Umbilical cord (tissue), 2 donors: Measurements from ENCODE around the gene CCDC28B. TPM values are rescaled to one million over a fixed set of nuclear protein-coding genes. Genes with fewer than 3 reads are reported as not detected.
"Not testable (repeated sequence)": the region's sequence is repeated elsewhere in the genome, so short reads cannot be mapped to it uniquely, and the experiment has no call there.

Experiments used
- DNase-seq: peaks from one replicate; pipeline ENCODE4 v3.0.0-alpha.2; 2015; ENCODE audit warnings: low spot score
- total RNA-seq: library from RNA; depleted of rRNA; stranded (reverse); fragments of >200 nt; gene quantifications from one replicate; pipeline ENCODE4 v1.2.3, GENCODE V29; 2014; ENCODE audit warnings: low replicate concordance; ENCODE audit not compliant: insufficient read depth

The CCDC28B gene
- total RNA-seq: 7.2 TPM

- peak; percentile 87 for DNase-seq
These were observed at the start of gene CCDC28B for GRCh38 chr1:32200226-32201010. TSS of gene CCDC28B (plus strand) at chr1:32200595. CDS start at chr1:32201936, 1,341 bp downstream.

- DNase-seq: no peak
These were observed 49.5 kb upstream of the CCDC28B start for GRCh38 chr1:32150847-32151246.

- DNase-seq: peak; percentile 95
These were observed 49.0 kb upstream of the CCDC28B start for GRCh38 chr1:32151319-32151787.

GRCh38 chr1:32159189-32159588, 41.2 kb upstream of the CCDC28B start:
- DNase-seq: no peak

- no peak for DNase-seq
These were observed 37.0 kb upstream of the CCDC28B start for GRCh38 chr1:32163405-32163804.

GRCh38 chr1:32165633-32166032, 34.8 kb upstream of the CCDC28B start:
- DNase-seq: not testable (repeated sequence)

- DNase-seq: no peak
These were observed 29.4 kb upstream of the CCDC28B start for GRCh38 chr1:32170991-32171390.

- DNase-seq: no peak
These were observed 27.7 kb upstream of the CCDC28B start for GRCh38 chr1:32172621-32173245.

- DNase-seq: no peak
These were observed 21.8 kb upstream of the CCDC28B start for GRCh38 chr1:32178380-32179192.

- DNase-seq: no peak
These were observed 21.3 kb upstream of the CCDC28B start for GRCh38 chr1:32179193-32179442.

- DNase-seq: peak; percentile 97
These were observed 20.8 kb upstream of the CCDC28B start, which contains the start of gene TXLNA for GRCh38 chr1:32179443-32180185. TSS of gene TXLNA (plus strand) at chr1:32179675. CDS start at chr1:32180346, 671 bp downstream.

- no peak for DNase-seq
These were observed 20.0 kb upstream of the CCDC28B start for GRCh38 chr1:32180186-32181060.

- DNase-seq: no peak
These were observed 19.3 kb upstream of the CCDC28B start for GRCh38 chr1:32181065-32181464.

GRCh38 chr1:32181563-32181962, 18.8 kb upstream of the CCDC28B start:
- DNase-seq: no peak

GRCh38 chr1:32182060-32182459, 18.3 kb upstream of the CCDC28B start:
- DNase-seq: no peak

- DNase-seq: no peak
These were observed 15.7 kb upstream of the CCDC28B start for GRCh38 chr1:32184650-32185049.

- DNase-seq: no peak
These were observed 14.3 kb upstream of the CCDC28B start for GRCh38 chr1:32186077-32186476.

GRCh38 chr1:32186491-32186890, 13.9 kb upstream of the CCDC28B start:
- DNase-seq: no peak

- no peak for DNase-seq
These were observed 12.5 kb upstream of the CCDC28B start for GRCh38 chr1:32187850-32188249.

GRCh38 chr1:32192220-32192948, 8.0 kb upstream of the CCDC28B start:
- no peak for DNase-seq
